ENCODE measurements around the gene CALCOCO2. TPM values are rescaled to one million over a fixed set of nuclear protein-coding genes. Genes with fewer than 3 reads are reported as not detected.

CALCOCO2 gene
- total RNA-seq, 1 experiment from 2014 or later = 23.1 TPM

DNA sequence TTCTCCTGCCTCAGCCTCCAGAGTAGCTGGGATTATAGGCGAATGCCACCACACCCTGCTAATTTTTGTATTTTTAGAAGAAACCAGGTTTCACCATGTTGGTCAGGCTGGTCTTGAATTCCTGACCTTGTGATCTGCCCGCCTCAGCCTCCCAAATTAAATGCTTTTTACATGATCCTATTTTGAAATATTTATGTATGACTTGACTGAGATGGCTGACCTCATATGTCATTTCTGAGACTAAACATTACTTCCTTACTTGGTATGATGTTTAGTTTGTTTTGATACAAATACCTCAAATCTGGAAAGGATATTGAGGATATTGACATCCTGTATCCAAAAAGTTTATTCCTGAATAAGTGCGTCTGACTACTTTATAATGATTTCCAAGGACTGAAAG lies 11.9 kb downstream of the CALCOCO2 start:
- no peaks in the 10 kb centered on the region for H3K4me1 ChIP-seq (ENCODE audit: insufficient read depth, low read length)
- no peaks in the 10 kb centered on the region for H3K79me1 ChIP-seq (ENCODE audit: insufficient read depth, low read depth, low read length, poor library complexity, severe bottlenecking)
- no peak overlapping the region for H3K27ac ChIP-seq (ENCODE audit: insufficient read length, low read depth, low read length)
- H3K56ac ChIP-seq (ENCODE audit: insufficient read length, low read depth, low read length) = no peak overlapping the region
- H3K27me3 ChIP-seq (ENCODE audit: insufficient read depth, low read length) = no peaks in the 10 kb centered on the region
- TF ChIP-seq, protein P1, sequence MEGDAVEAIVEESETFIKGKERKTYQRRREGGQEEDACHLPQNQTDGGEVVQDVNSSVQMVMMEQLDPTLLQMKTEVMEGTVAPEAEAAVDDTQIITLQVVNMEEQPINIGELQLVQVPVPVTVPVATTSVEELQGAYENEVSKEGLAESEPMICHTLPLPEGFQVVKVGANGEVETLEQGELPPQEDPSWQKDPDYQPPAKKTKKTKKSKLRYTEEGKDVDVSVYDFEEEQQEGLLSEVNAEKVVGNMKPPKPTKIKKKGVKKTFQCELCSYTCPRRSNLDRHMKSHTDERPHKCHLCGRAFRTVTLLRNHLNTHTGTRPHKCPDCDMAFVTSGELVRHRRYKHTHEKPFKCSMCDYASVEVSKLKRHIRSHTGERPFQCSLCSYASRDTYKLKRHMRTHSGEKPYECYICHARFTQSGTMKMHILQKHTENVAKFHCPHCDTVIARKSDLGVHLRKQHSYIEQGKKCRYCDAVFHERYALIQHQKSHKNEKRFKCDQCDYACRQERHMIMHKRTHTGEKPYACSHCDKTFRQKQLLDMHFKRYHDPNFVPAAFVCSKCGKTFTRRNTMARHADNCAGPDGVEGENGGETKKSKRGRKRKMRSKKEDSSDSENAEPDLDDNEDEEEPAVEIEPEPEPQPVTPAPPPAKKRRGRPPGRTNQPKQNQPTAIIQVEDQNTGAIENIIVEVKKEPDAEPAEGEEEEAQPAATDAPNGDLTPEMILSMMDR (conservative IDR thresholded peaks at IDR 0.05) = no peak
- H2BK5ac ChIP-seq (ENCODE audit: insufficient read length, low read length) = no peak overlapping the region
- no peak overlapping the region for H3T11ph ChIP-seq (ENCODE audit: low read length)
- H3K79me2 ChIP-seq (ENCODE audit: insufficient read depth, low read length) = no peaks in the 10 kb centered on the region
- H2BK120ac ChIP-seq (ENCODE audit: low read depth, low read length, poor library complexity, severe bottlenecking) = no peak overlapping the region
- H3K4me1 Mint-ChIP-seq = peaks cover 4 to 13% of the 10 kb centered on the region in 2 experiments
- no peak overlapping the region for H3K4me2 ChIP-seq (ENCODE audit: insufficient read depth, insufficient read length, low read length)
- no peak overlapping the region for H3K4me3 Mint-ChIP-seq
- H4K91ac ChIP-seq (ENCODE audit: insufficient read length, low read depth, low read length) = no peak overlapping the region
- H3K9me3 ChIP-seq (ENCODE audit: control insufficient read depth, low read depth, low read length) = no peaks in the 10 kb centered on the region
- no peak overlapping the region for H4K8ac ChIP-seq (replicated peaks; ENCODE audit: insufficient read length, low read depth, low read length)
- H3K27ac Mint-ChIP-seq = no peak overlapping the region
- no peak overlapping the region for H3K14ac ChIP-seq (ENCODE audit: insufficient read depth, low read length)
- H3K23me2 ChIP-seq (ENCODE audit: insufficient read length, low read depth, low read length, poor library complexity, severe bottlenecking) = no peaks in the 10 kb centered on the region
- H2BK12ac ChIP-seq (ENCODE audit: insufficient read length, low read depth, low read length) = no peak overlapping the region
- no peak overlapping the region for H2BK15ac ChIP-seq (ENCODE audit: low read depth, low read length)
- DNase-seq = no peak
- no peak overlapping the region for H3K9ac ChIP-seq (ENCODE audit: extremely low read depth, insufficient read length, low read length)
- H3K23ac ChIP-seq (ENCODE audit: insufficient read length, low read depth, low read length) = no peak overlapping the region
- no peak overlapping the region for H3K18ac ChIP-seq (ENCODE audit: insufficient read length, low read depth, low read length)
- no peak overlapping the region for H4K5ac ChIP-seq (ENCODE audit: insufficient read length, low read depth, low read length)
- peaks cover 0 to 6% (median 0%) of the 10 kb centered on the region in 3 experiments; a peak in 3 of 7 replicates for H3K36me3 Mint-ChIP-seq (ENCODE audit: insufficient read depth in 1 of 3, low read depth in 3 of 3)
- H3K4ac ChIP-seq (ENCODE audit: low read depth, low read length) = no peak overlapping the region
- H2AFZ ChIP-seq (ENCODE audit: low read length) = no peak overlapping the region
- no peak overlapping the region for H2AK5ac ChIP-seq (ENCODE audit: insufficient read length, low read length)
- H3K27me3 Mint-ChIP-seq (ENCODE audit: low read depth) = no peaks in the 10 kb centered on the region
- H4K20me1 ChIP-seq (ENCODE audit: control insufficient read depth, insufficient read depth, insufficient read length) = no peaks in the 10 kb centered on the region
- WGBS (ENCODE audit: extremely low coverage, insufficient read length, low lambda C conversion rate) = no CpG with 5 or more reads among the region's 3 CpGs
- H3K9me3 Mint-ChIP-seq = no peaks in the 10 kb centered on the region
- no peak overlapping the region for H2BK20ac ChIP-seq (ENCODE audit: low read depth, low read length, poor library complexity, severe bottlenecking)
